GM12878 (cell line): ENCODE measurements around the gene MMP27. TPM values are rescaled to one million over a fixed set of nuclear protein-coding genes. Genes with fewer than 3 reads are reported as not detected.

ENCODE experiments used
- BMI1 ChIP-seq: fragments of 450-650 bp; IDR thresholded peaks from 2 replicates; pipeline ENCODE4 v1.6.1; 2016; ENCODE audit warnings: mild to moderate bottlenecking, moderate library complexity, borderline replicate concordance
- CEBPB ChIP-seq, 2 experiments: fragments of 150-350 bp in 1 of 2; IDR thresholded peaks; 2 replicates each; pipeline ENCODE4 v1.6.1; 2012 to 2014; ENCODE audit warnings: low read depth in 2 of 2, low read length in 2 of 2, borderline replicate concordance in 1 of 2, inconsistent platforms in 1 of 2
- CHD4 ChIP-seq: fragments of 200-600 bp; sonication (generic); IDR thresholded peaks from 2 replicates; pipeline ENCODE4 v1.6.1; 2016; ENCODE audit warnings: mild to moderate bottlenecking
- CREB1 ChIP-seq: IDR thresholded peaks from 2 replicates; pipeline ENCODE4 v1.6.1; 2012; ENCODE audit warnings: low read depth, mild to moderate bottlenecking, inconsistent platforms
- EED ChIP-seq: sonication (generic); IDR thresholded peaks from 2 replicates; pipeline ENCODE4 v1.6.1; 2016; ENCODE audit warnings: antibody characterized with exemption, low read depth
- JUND ChIP-seq: IDR thresholded peaks from 2 replicates; pipeline ENCODE4 v1.6.1; 2012; ENCODE audit warnings: low read depth, mild to moderate bottlenecking, low read length, improper control_type of control experiment, moderate library complexity
- PAX5 ChIP-seq: IDR thresholded peaks from 2 replicates; pipeline ENCODE4 v1.6.1; 2011; ENCODE audit warnings: low read depth, low read length, borderline replicate concordance
- POLR2A ChIP-seq: IDR thresholded peaks from 2 replicates; pipeline ENCODE4 v1.6.1; 2011; ENCODE audit warnings: low read depth, mild to moderate bottlenecking, low read length
- POU2F2 ChIP-seq: IDR thresholded peaks from 3 replicates; pipeline ENCODE4 v1.6.1; 2011; ENCODE audit warnings: low read depth, mild to moderate bottlenecking, low read length, borderline replicate concordance
- RBBP5 ChIP-seq: fragments of 200-600 bp; sonication (generic); conservative IDR thresholded peaks from 2 replicates; pipeline ENCODE4 v1.6.1; 2016
- RUNX3 ChIP-seq: IDR thresholded peaks from 2 replicates; pipeline ENCODE4 v1.6.1; 2012; ENCODE audit warnings: low read length, inconsistent platforms
- SMAD1 ChIP-seq: fragments of 450-650 bp; IDR thresholded peaks from 2 replicates; pipeline ENCODE4 v1.6.1; 2018; ENCODE audit warnings: mild to moderate bottlenecking, low read depth; ENCODE audit not compliant: partially characterized antibody
- SMC3 ChIP-seq: IDR thresholded peaks from 2 replicates; pipeline ENCODE4 v1.6.1; 2011; ENCODE audit warnings: low read length, improper control_type of control experiment, borderline replicate concordance
- ZSCAN29 ChIP-seq: fragments of 450-650 bp; IDR thresholded peaks from 2 replicates; pipeline ENCODE4 v1.6.1; 2017; ENCODE audit warnings: mild to moderate bottlenecking, moderate library complexity
- polyA plus RNA-seq, 11 experiments: library from polyadenylated mRNA; depleted of rRNA in 4 of 11; unstranded in 6 of 11; stranded (reverse) in 5 of 11; fragments of >200 nt; fragmentation: Nextera tagmentation in 4 of 11; fragmentation: Illumina TruSeq in 1 of 11; extraction: Ambion mirVana in 4 of 11; extraction: Trizol in 1 of 11; gene quantifications; 1 replicate in 1 of 11; 2 replicates in 10 of 11; pipeline versions ENCODE4 v1.2.1 to v1.2.3, GENCODE V29; 2011 to 2016; ENCODE audit warnings: inconsistent platforms in 2 of 11, missing spikeins in 2 of 11, low read depth in 1 of 11
- total RNA-seq, 4 experiments: library from RNA; depleted of rRNA in 3 of 4; stranded (reverse); fragments of >200 nt in 3 of 4; fragmentation: Illumina TruSeq in 1 of 4; extraction: Trizol in 1 of 4; gene quantifications; 2 replicates each; pipeline versions ENCODE4 v1.2.1 to v1.2.3, GENCODE V29; 2013 to 2021
- TF ChIP-seq, protein P1 (sequence below): IDR thresholded peaks from 2 replicates; pipeline ENCODE4 v1.6.1; 2011; ENCODE audit warnings: borderline replicate concordance, low read depth, mild to moderate bottlenecking, moderate library complexity, mixed read lengths, low read length; ENCODE audit not compliant: insufficient read depth; ENCODE audit errors: extremely low read length
- TF ChIP-seq, protein P2 (sequence below): fragments of 450-650 bp; IDR thresholded peaks from 2 replicates; pipeline ENCODE4 v1.6.1; 2016; ENCODE audit warnings: mild to moderate bottlenecking
- TF ChIP-seq, protein P3 (sequence below): IDR thresholded peaks from 2 replicates; pipeline ENCODE4 v1.6.1; 2011; ENCODE audit warnings: mild to moderate bottlenecking, low read depth, low read length, moderate library complexity; ENCODE audit not compliant: insufficient replicate concordance
- TF ChIP-seq, protein P4 (sequence below): fragments of 450-650 bp; IDR thresholded peaks from 2 replicates; pipeline ENCODE4 v1.6.1; 2017; ENCODE audit warnings: mild to moderate bottlenecking, low read depth, inconsistent platforms; ENCODE audit not compliant: poor library complexity, severe bottlenecking

MMP27 gene
- total and polyA plus RNA-seq, 10 of the 15 experiments (the other 5 are each of a cell fraction or from before 2014, with no cell fraction given): not detected

DNA sequence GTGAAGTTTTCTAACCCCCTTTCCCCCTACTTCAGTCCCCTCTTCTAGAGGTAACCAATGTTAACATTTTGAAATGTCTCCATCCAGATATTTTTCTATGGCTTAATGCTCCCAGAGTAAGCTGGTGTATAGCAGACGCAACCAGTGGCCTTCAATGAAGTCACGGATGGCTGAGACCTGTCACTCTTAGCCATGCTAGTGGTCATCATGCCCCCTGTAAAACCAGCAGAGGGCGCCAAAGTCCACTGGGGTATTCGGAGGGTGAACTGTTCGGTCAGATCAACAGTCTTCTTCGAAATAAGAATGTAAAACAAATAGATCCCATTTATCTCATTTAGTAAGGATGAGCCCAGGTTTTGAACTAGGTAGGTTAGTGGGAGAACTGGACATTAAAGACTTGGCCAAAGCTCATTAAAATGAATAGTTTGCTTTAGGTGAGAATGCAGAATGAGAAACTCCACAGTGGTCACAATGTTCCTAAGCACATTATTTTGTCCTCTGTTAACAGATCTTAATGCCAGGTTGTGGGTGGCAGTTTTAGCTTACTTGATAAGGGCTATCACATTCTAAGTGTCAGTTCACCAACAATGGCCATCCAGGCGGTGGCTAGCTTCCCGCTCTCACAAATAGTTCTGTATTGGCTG, 27.8 kb upstream of the MMP27 start (continued):
- TF ChIP-seq, protein P1, sequence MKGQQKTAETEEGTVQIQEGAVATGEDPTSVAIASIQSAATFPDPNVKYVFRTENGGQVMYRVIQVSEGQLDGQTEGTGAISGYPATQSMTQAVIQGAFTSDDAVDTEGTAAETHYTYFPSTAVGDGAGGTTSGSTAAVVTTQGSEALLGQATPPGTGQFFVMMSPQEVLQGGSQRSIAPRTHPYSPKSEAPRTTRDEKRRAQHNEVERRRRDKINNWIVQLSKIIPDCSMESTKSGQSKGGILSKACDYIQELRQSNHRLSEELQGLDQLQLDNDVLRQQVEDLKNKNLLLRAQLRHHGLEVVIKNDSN: no peak
- TF ChIP-seq BMI1 (no peak), RBBP5 (no peak), POLR2A (no peak), RUNX3 (peak; percentile 41; the same call in 1 of the 2 replicates), CREB1 (no peak), PAX5 (peak; percentile 98), CEBPB (IDR thresholded peaks at IDR 0.05; ENCODE audit: borderline replicate concordance in 1 of 2, low read depth in 2 of 2, low read length in 2 of 2) (no peak), CHD4 (no peak), SMC3 (peak; percentile 60), JUND (no peak), SMAD1 (no peak), EED (no peak), POU2F2 (no peak), ZSCAN29 (no peak)
- TF ChIP-seq, protein P2, sequence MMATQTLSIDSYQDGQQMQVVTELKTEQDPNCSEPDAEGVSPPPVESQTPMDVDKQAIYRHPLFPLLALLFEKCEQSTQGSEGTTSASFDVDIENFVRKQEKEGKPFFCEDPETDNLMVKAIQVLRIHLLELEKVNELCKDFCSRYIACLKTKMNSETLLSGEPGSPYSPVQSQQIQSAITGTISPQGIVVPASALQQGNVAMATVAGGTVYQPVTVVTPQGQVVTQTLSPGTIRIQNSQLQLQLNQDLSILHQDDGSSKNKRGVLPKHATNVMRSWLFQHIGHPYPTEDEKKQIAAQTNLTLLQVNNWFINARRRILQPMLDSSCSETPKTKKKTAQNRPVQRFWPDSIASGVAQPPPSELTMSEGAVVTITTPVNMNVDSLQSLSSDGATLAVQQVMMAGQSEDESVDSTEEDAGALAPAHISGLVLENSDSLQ: peak; percentile 96
- TF ChIP-seq, protein P3, sequence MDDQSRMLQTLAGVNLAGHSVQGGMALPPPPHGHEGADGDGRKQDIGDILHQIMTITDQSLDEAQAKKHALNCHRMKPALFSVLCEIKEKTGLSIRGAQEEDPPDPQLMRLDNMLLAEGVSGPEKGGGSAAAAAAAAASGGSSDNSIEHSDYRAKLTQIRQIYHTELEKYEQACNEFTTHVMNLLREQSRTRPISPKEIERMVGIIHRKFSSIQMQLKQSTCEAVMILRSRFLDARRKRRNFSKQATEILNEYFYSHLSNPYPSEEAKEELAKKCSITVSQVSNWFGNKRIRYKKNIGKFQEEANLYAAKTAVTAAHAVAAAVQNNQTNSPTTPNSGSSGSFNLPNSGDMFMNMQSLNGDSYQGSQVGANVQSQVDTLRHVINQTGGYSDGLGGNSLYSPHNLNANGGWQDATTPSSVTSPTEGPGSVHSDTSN: peak; percentile 91
- TF ChIP-seq, protein P4, sequence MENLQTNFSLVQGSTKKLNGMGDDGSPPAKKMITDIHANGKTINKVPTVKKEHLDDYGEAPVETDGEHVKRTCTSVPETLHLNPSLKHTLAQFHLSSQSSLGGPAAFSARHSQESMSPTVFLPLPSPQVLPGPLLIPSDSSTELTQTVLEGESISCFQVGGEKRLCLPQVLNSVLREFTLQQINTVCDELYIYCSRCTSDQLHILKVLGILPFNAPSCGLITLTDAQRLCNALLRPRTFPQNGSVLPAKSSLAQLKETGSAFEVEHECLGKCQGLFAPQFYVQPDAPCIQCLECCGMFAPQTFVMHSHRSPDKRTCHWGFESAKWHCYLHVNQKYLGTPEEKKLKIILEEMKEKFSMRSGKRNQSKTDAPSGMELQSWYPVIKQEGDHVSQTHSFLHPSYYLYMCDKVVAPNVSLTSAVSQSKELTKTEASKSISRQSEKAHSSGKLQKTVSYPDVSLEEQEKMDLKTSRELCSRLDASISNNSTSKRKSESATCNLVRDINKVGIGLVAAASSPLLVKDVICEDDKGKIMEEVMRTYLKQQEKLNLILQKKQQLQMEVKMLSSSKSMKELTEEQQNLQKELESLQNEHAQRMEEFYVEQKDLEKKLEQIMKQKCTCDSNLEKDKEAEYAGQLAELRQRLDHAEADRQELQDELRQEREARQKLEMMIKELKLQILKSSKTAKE: no peak
